Motor neuron (in vitro differentiated cells): Measurements from ENCODE around the gene MGP. TPM values are rescaled to one million over a fixed set of nuclear protein-coding genes. Genes with fewer than 3 reads are reported as not detected.
A peak's percentile ranks its signal among the peaks of the same experiment; 100 is the strongest.

Experiments used
- ATAC-seq, 8 experiments: fragments of 200-7000 bp; cut with Tn5 transposase; replicated peaks in 6 of 8; 2 replicates each; pipeline ENCODE4 v1.8.0; 2021; ENCODE audit warnings: mild to moderate bottlenecking in 8 of 8, moderate library complexity in 8 of 8
- H3K27ac ChIP-seq, 2 donors: fragments of 250-450 bp; sonication (Bioruptor Pico); 2 replicates each; pipeline ENCODE4 v1.9.0; 2021; ENCODE audit warnings: antibody characterized with exemption in 2 of 2, mild to moderate bottlenecking in 2 of 2, moderate library complexity in 1 of 2
- H3K4me1 ChIP-seq, 2 donors: fragments of 250-450 bp; sonication (Bioruptor Pico); replicated peaks in 1 of 2; 2 replicates each; pipeline ENCODE4 v1.6.1; 2021; ENCODE audit warnings: antibody characterized with exemption in 2 of 2, mild to moderate bottlenecking in 2 of 2, moderate library complexity in 1 of 2
- H3K4me3 ChIP-seq, 5 donors: fragments of 250-450 bp; sonication (Bioruptor Pico); 2 replicates each; pipeline ENCODE4 v1.9.0; 2021; ENCODE audit warnings: antibody characterized with exemption in 5 of 5, mild to moderate bottlenecking in 5 of 5, moderate library complexity in 4 of 5
- WGBS, 10 experiments: fragments of 450-650 bp; shearing (Covaris generic); methylation state at CpG; one replicate each; pipeline ENCODE4 v1.0.0; 2022; 5-methylcytosine and 5-hydroxymethylcytosine counted together
- in situ Hi-C, 9 experiments: fragments of 400-800 bp; cut with MboI; loops; one replicate each; pipeline ENCODE4 v1.15.0; 2021; ENCODE audit warnings: low sequenced_read_pairs in 9 of 9, low pct_unique_long_range_greater_than_20kb in 2 of 9; ENCODE audit not compliant: unreplicated experiment in 9 of 9
- total RNA-seq, 8 experiments: library from RNA; unstranded; fragments of 300-600 nt; gene quantifications; 2 replicates each; pipeline versions ENCODE4 v1.2.3 to v1.2.4, GENCODE V29; 2022

The MGP gene
- 100 to 1,000 TPM in 2 of 8 experiments, 10 to 100 TPM in 2, 1 to 10 TPM in 1, under 1 TPM in 2, not detected in 1; 0.05 to 532 (median 26.8) TPM for total RNA-seq

DNA sequence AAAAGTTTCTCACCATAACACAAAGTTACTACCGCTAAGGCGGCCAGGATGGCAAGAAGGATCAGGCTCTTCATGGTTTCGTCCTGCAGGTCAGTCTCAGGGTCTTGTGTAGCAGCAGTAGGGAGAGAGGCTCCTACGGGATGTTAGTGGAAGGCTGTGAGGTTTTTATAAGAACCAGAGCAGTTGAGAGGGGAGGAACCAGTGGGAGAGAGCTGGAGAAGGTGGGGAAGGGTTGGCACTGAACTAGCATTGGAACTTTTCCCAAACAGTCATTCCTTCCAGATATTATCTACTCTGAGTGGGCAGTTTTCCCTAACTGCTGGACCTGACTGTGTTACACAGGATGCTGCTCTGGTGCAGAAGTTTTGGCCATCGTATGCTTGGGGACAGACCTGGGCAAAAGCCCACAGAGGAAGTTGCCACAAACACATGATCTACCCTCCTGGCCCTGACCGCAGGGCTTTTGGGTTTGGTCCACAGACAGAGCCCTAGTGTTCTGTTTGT lies at the start of gene MGP:
MGP (minus strand) TSS at position 137 of the 504 bp plus-strand sequence; CDS start at position 74, 63 bp downstream.
- Histone ChIP-seq H3K4me3 (no peak within 1 kb of the TSS), H3K4me1 (no peaks in the 10 kb centered on the region), H3K27ac (no peak within 1 kb of the TSS)
- peak in 2 of 8 experiments; percentile 34 to 63 for ATAC-seq
- in situ Hi-C loops, result no loop called here
- 8 to 95% (median 63%) methylated on average over 2 to 5 of the region's 6 CpGs for WGBS, 10 experiments

DNA sequence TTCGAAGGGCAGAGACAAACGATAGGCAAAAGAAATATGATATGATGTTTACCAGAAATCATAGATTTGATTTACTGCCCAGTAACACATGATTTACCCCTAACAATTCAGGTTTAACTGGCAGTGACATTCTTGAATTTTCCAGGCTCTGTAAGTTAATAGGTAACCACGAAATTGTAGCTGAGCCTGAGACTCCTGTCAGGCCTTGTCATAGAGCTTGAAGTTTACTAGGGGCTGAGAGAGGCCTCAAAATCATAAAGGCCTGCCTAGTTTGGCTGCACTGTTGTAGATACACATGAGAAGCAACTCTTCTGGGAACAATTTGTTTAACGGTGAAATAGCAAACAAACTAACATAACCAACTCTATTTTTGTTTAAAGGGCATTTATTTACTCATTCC lies 49.4 kb upstream of the MGP start:
- Histone ChIP-seq H3K4me3 (no peak overlapping the region), H3K27ac (no peak overlapping the region), H3K4me1 (peaks cover 0 to 2% of the 10 kb centered on the region in 2 donors)
- in situ Hi-C loops, result no loop called here
- 15 to 100% (median 70%) methylated on average over 1 to 4 of the region's 4 CpGs for WGBS, 10 experiments
- peak in 1 of 8 experiments; percentile 29 for ATAC-seq

DNA sequence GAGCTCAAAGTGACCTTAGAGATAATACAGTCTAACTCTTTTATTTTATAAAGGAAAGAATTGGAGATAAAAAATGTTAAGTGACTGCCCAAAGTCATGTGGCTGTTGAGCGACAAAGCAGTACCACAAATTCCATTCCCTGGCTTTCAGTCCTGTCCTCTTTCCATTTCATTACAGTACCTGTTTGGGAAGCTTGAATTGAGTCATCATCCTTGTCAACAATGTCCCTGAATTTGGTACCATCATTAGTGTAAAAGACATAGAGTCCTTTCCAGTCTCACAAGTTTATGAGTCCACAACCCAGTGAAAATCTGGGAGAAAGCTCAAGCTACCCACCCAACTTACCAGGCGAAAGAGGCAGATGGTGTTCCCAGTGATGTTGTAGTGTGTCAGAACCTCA lies 48.9 kb upstream of the MGP start:
- 67 to 100% (median 97%) methylated on average over 1 to 2 of the region's 2 CpGs; no CpG with 5 or more reads in 2 of the 10 experiments for WGBS, 10 experiments
- ATAC-seq, result no peak
- Histone ChIP-seq H3K4me1 (peaks cover 0 to 2% of the 10 kb centered on the region in 2 donors), H3K27ac (no peak overlapping the region), H3K4me3 (no peak overlapping the region)
- in situ Hi-C loops, result no loop called here

DNA sequence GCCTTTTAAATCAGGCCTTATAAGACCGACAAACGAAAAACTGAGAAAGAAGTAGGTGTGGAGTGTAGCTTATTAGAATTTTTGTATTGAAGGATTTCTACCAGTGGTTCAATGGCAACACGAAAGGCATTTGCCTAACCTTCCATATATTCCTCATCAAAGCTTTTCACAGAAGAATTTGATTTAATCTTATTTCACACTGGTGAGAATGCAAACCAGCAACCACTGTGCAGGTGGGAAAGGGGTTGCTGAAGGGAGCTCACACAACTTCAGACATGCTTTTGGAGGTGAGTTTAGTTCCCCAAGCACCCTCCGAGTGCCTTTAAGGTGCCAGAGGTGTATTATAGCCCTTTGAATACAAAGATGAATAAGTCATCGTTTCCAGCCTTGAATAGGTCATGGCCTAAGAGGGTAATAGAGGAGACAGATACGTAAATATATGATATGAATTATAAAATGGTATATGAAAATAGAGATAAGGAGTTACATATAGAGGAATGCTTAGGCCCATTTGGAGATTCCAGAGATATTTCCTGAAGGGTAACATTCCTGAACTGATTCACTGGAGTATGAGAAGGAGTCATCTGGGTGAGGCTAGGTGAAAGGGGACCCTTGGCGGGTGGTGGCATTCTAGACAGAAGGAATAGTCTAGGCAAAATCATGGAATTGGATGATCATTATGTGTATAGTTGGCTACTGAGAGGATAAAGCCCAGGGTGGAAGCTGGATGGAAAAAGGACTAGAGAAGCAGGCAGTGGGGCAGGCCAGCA lies 46.3 kb upstream of the MGP start:
- WGBS, 10 experiments, result 68 to 96% (median 89%) methylated on average over 4 to 7 of the region's 7 CpGs
- Histone ChIP-seq H3K27ac (no peak overlapping the region), H3K4me3 (no peak overlapping the region), H3K4me1 (peaks cover 0 to 2% of the 10 kb centered on the region in 2 donors)
- in situ Hi-C loops, result no loop called here
- ATAC-seq, result no peak

DNA sequence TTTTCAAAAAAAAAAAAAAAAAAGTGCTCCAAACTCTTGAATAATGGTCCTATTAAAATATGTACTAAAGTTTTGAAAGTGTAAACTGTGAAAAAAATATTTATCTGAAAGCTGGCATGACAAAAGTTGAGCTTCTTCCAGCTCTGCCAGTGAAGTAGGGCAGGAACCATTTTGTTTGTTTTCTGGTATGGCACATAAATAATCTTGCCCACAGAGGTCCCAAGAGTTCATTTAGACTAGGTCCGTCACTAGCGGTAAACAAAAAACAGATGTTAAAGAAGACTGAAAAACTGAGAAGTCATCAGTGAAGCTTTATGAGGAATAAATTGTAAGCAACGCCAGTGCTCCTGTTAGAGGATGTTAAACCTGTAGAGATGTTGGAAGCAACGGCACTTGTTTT lies 45.7 kb upstream of the MGP start:
- WGBS, 10 experiments, result 20 to 98% (median 78%) methylated on average over 3 to 4 of the region's 4 CpGs; no CpG with 5 or more reads in 2 of the 10 experiments
- Histone ChIP-seq H3K4me3 (no peak overlapping the region), H3K27ac (no peak overlapping the region), H3K4me1 (peaks cover 0 to 2% of the 10 kb centered on the region in 2 donors)
- in situ Hi-C loops, result no loop called here
- no peak for ATAC-seq

DNA sequence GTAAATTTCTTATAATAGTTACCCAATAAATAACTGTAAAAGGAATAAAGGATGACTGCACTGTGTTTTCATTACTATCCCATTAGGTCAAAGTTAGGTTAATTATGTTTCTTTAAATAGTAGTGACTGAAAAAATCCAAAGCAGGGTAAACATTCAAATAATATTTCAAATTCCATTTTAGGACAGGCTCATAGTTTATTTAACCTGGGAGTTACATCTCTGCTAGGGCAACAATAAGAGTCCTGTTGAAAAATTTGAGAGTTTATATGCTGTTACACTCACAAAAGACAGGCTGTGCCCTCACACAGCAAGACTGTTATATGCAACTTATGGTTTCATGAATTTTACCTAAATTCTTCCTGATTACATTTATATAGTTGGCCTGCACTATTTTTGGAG lies 44.6 kb upstream of the MGP start:
- no peak for ATAC-seq
- in situ Hi-C loops, result no loop called here
- Histone ChIP-seq H3K27ac (no peak overlapping the region), H3K4me1 (peaks cover 0 to 2% of the 10 kb centered on the region in 2 donors), H3K4me3 (no peak overlapping the region)

DNA sequence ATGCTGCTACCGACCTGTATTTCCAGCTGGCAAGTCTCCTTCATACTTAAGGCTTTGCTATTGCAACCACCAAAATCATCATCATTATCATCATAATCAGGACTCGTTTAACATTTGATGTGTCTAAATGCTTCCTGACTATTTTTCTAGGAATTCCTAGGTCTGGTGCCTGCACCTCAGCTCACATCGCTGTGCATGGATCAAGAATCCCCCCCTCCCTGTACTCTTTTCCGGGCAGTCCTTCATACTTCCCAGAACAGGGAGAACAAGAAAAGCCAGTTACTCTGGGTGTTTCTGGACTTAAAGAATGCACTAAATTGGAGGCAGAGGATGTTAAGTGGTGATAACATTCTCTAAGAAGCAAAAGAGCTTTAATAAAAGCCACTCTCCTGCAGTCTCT lies 43.3 kb upstream of the MGP start:
- in situ Hi-C loops, result no loop called here
- ATAC-seq, result peak in 2 of 8 experiments; percentile 47 to 57
- H3K4me1 ChIP-seq, result no peaks in the 10 kb centered on the region
- WGBS, 10 experiments, result 14 to 100% (median 75%) methylated on average over 1 to 4 of the region's 4 CpGs; no CpG with 5 or more reads in 4 of the 10 experiments
- no peak overlapping the region for H3K4me3 ChIP-seq
- H3K27ac ChIP-seq, result no peak overlapping the region

DNA sequence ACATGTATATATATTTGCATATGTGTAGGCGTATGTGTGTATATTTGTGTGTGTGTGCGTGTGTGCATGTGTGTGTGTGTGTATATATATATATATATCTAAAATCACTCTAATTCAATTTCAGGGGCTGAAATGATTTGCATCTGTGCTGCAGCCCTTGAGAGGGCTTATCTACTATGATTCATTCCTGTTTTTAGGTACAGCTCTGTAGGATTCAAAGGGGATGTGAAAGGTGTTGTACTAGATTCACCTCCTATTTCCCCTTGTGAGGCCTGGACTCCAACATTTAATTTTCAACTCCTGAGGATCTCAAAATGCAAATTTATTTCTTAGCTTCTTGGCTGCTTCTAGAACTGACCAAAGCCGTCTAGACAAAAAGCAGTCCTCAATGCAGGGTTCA lies 41.6 kb upstream of the MGP start:
- H3K4me1 ChIP-seq, result no peaks in the 10 kb centered on the region
- no peak for ATAC-seq
- in situ Hi-C loops, result no loop called here
- WGBS, 10 experiments, result 11 to 100% (median 64%) methylated on average over 1 to 3 of the region's 3 CpGs; no CpG with 5 or more reads in 3 of the 10 experiments
- no peak overlapping the region for H3K27ac ChIP-seq
- H3K4me3 ChIP-seq, result no peak overlapping the region

DNA sequence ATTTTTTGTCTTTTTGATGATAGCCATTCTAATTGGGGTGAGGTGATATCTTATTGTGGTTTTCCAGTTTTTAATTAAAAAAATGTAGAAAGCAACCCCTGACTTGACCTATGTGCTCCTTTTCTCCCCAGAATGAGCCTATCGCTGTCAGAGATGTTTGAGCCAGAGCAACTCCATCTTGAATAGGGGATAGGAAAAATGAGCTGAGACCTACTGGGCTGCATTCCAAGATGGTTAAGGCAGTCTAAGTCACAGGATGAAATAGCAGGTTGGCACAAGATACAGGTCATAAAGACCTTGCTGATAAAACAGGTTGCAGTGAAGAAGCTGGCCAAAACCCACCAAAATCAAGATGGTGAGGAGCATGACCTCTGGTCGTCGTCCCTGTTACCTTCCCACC lies 38.9 kb upstream of the MGP start:
- no peaks in the 10 kb centered on the region for H3K4me1 ChIP-seq
- no peak overlapping the region for H3K4me3 ChIP-seq
- H3K27ac ChIP-seq, result no peak overlapping the region
- no peak for ATAC-seq
- in situ Hi-C loops, result no loop called here
- 87 to 100% (median 100%) methylated on average over 1 to 3 of the region's 3 CpGs; no CpG with 5 or more reads in 5 of the 10 experiments for WGBS, 10 experiments

DNA sequence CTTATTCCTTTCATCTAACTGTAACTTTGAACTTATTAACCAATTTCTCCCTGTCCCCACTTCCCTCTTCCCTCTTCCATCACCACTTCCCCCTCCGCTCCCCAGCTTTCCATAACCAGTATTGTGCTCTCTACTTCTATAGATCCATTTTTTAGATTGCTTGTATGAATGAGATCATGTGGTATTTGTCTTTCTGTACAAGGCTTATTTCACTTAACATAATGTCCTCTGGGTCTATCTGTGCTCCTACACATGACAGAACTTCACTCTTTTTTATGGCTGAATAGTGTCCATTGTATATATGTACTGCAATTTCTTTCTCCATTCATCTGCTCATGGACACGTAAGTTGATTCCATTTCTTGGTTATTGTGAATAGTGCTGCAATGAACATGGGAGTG lies 38.3 kb upstream of the MGP start:
- peak in 1 of 8 experiments; percentile 66 for ATAC-seq
- Histone ChIP-seq H3K27ac (no peak overlapping the region), H3K4me3 (no peak overlapping the region), H3K4me1 (no peaks in the 10 kb centered on the region)
- 43 to 100% (median 94%) methylated on average over 1 to 2 of the region's 2 CpGs; no CpG with 5 or more reads in 1 of the 10 experiments for WGBS, 10 experiments
- in situ Hi-C loops, result no loop called here

DNA sequence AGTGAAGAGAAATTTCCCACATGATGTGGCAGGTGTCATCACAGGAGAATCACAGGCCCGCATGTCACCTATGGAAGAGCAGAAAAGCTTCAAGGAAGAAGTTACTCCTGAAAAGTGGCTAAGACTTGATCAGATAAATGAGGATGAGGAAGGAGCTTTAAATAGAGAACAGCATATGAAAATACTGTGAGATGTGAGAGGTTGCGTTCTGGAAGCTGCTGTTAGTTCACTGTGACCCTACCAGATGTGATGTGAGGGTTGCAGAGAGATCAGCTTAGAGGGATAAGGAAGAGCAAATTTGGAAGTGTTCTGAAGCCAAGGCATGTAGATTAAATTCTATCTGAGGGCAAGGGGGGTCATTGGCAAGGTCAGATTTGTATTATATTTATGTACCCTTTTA lies 35.6 kb upstream of the MGP start:
- WGBS, 10 experiments, result 17 to 100% (median 86%) methylated on average over 1 to 2 of the region's 2 CpGs; no CpG with 5 or more reads in 4 of the 10 experiments

DNA sequence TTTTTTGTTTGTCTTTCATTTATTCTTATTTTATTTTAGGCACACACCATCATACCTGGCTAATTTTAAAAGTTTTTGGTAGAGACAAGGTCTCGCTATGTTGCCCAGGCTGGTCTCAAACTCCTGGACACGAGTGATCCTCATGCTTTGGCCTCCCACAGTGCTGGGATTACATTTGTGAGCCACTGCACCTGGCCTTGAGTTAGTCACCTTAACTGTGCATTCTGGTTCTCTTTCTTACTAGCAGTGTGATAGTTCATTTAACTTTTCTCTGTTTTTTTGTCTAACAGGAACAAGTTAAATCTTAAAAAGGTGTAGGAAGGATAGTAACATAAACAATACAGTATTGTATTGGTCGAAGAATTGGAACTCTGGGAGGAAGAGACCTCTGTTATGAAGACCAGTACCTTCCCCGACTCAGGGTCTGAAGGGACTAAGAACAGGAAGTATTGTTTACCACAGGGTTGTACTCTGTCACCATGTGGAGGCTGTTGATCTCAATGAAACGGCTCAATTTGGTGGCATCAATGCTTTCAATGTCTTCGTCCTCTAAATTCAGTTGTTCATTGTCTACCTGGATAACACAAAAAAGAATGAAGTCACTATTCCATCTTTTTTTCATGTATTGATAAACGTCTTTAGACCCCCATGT lies 34.9 kb upstream of the MGP start:
- Histone ChIP-seq H3K27ac (no peak overlapping the region), H3K4me1 (peaks cover 4 to 6% of the 10 kb centered on the region in 2 donors), H3K4me3 (no peak overlapping the region)
- 16 to 88% (median 70%) methylated on average over 3 to 7 of the region's 7 CpGs; no CpG with 5 or more reads in 1 of the 10 experiments for WGBS, 10 experiments
- no peak for ATAC-seq
- in situ Hi-C loops, result no loop called here

More for the DNA sequence above, 35.6 kb upstream of the MGP start:
- no peak overlapping the region for H3K27ac ChIP-seq
- in situ Hi-C loops, result no loop called here
- ATAC-seq, result no peak
- no peak overlapping the region for H3K4me3 ChIP-seq
- H3K4me1 ChIP-seq, result no peaks in the 10 kb centered on the region

DNA sequence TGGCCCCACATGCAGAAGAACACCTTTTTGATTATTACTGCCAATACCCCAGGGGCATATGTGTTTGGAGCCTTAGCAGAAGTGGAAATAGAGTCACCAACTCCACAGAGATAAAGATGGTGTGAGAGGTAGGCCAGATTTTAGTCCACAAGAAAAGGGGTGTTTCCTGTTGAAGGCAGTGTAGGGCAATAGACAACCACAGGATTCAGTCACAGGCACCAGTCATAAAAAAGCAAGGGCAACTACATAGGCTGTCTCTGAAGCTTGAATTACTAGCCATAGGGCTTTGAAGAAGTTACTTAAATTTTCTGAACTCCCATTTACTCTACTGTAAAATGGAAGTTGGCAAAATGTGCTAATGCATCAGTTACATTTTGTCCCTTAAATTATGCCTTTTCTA lies 33.8 kb upstream of the MGP start:
- Histone ChIP-seq H3K27ac (no peak overlapping the region), H3K4me3 (no peak overlapping the region), H3K4me1 (peaks cover 9 to 12% of the 10 kb centered on the region in 2 donors)
- no peak for ATAC-seq
- in situ Hi-C loops, result no loop called here
